ENCODE data around the gene CXCL17. TPM values are rescaled to one million over a fixed set of nuclear protein-coding genes. Genes with fewer than 3 reads are reported as not detected.
A peak's percentile ranks its signal among the peaks of the same experiment; 100 is the strongest.
"Not testable (repeated sequence)": the region's sequence is repeated elsewhere in the genome, so short reads cannot be mapped to it uniquely, and the experiment has no call there.

Gene CXCL17
- total RNA-seq, 1 donor: not detected

- DNase-seq (ENCODE audit: low read depth in 2 of 3, low spot score in 2 of 3): no peak
Observed at GRCh38 chr19:42466521-42467182, 23.9 kb upstream of the CXCL17 start.

GRCh38 chr19:42465827-42466280 lies 23.1 kb upstream of the CXCL17 start:
- no peak for DNase-seq (ENCODE audit: low read depth in 2 of 3, low spot score in 2 of 3)

- no peak for DNase-seq (ENCODE audit: low read depth in 2 of 3, low spot score in 2 of 3)
Observed at GRCh38 chr19:42461700-42462324, 19.1 kb upstream of the CXCL17 start.

- DNase-seq (ENCODE audit: low read depth in 2 of 3, low spot score in 2 of 3): not testable (repeated sequence)
Observed at GRCh38 chr19:42461231-42461630, 18.5 kb upstream of the CXCL17 start.

- no peak for DNase-seq (ENCODE audit: low read depth in 2 of 3, low spot score in 2 of 3)
Observed at GRCh38 chr19:42459926-42460325, 17.2 kb upstream of the CXCL17 start.

- DNase-seq (ENCODE audit: low read depth in 2 of 3, low spot score in 2 of 3): no peak
Observed at GRCh38 chr19:42455621-42456081, 12.9 kb upstream of the CXCL17 start.

GRCh38 chr19:42455086-42455485 lies 12.3 kb upstream of the CXCL17 start:
- DNase-seq (ENCODE audit: low read depth in 2 of 3, low spot score in 2 of 3): no peak

GRCh38 chr19:42452590-42452989 lies 9.8 kb upstream of the CXCL17 start:
- peak in 1 of 3 donors; percentile 16 for DNase-seq (ENCODE audit: low read depth in 2 of 3, low spot score in 2 of 3)

GRCh38 chr19:42450314-42450934 lies 7.7 kb upstream of the CXCL17 start:
- peak; percentile 81 to 90 (median 83) for DNase-seq (ENCODE audit: low read depth in 2 of 3, low spot score in 2 of 3)

GRCh38 chr19:42448306-42448705 lies 5.6 kb upstream of the CXCL17 start:
- not testable (repeated sequence) for DNase-seq (ENCODE audit: low read depth in 2 of 3, low spot score in 2 of 3)

GRCh38 chr19:42445948-42446347 lies 3.2 kb upstream of the CXCL17 start:
- DNase-seq (ENCODE audit: low read depth in 2 of 3, low spot score in 2 of 3): no peak

- no peak for DNase-seq (ENCODE audit: low read depth in 2 of 3, low spot score in 2 of 3)
Observed at GRCh38 chr19:42443944-42444398, 1.2 kb upstream of the CXCL17 start.

- peak in 2 of 3 donors; percentile 31 to 57 for DNase-seq (ENCODE audit: low read depth in 2 of 3, low spot score in 2 of 3)
Observed at GRCh38 chr19:42441049-42441445, 1.7 kb downstream of the CXCL17 start.

- peak; percentile 76 to 85 (median 77) for DNase-seq (ENCODE audit: low read depth in 2 of 3, low spot score in 2 of 3)
Observed at GRCh38 chr19:42440357-42441048, 2.2 kb downstream of the CXCL17 start.

GRCh38 chr19:42436006-42436405 lies 6.7 kb downstream of the CXCL17 start:
- DNase-seq (ENCODE audit: low read depth in 2 of 3, low spot score in 2 of 3): no peak

- DNase-seq (ENCODE audit: low read depth in 2 of 3, low spot score in 2 of 3): no peak
Observed at GRCh38 chr19:42435316-42435715, 7.4 kb downstream of the CXCL17 start.

- DNase-seq (ENCODE audit: low read depth in 2 of 3, low spot score in 2 of 3): peak in 2 of 3 donors; percentile 43 to 63
Observed at GRCh38 chr19:42433503-42434260, 9.1 kb downstream of the CXCL17 start.

- no peak for DNase-seq (ENCODE audit: low read depth in 2 of 3, low spot score in 2 of 3)
Observed at GRCh38 chr19:42431486-42431885, 11.3 kb downstream of the CXCL17 start.

GRCh38 chr19:42428676-42429075 lies 14.1 kb downstream of the CXCL17 start:
- DNase-seq (ENCODE audit: low read depth in 2 of 3, low spot score in 2 of 3): no peak

GRCh38 chr19:42427313-42427712 lies 15.4 kb downstream of the CXCL17 start, which contains the start of gene LIPE:
LIPE (minus strand) TSS chr19:42427388; CDS start chr19:42427149, 239 bp downstream.
- no peak for DNase-seq (ENCODE audit: low read depth in 2 of 3, low spot score in 2 of 3)

Measured in hematopoietic multipotent progenitor cell (in vitro differentiated cells).